H9 (cell line): Measurements from ENCODE around the gene SRSF2. TPM values are rescaled to one million over a fixed set of nuclear protein-coding genes. Genes with fewer than 3 reads are reported as not detected.
"Not testable (repeated sequence)": the region's sequence is repeated elsewhere in the genome, so short reads cannot be mapped to it uniquely, and the experiment has no call there.

Experiments
- DNase-seq: peaks from one replicate; pipeline ENCODE4 v3.0.0-alpha.2; 2017
- H2AFZ ChIP-seq: one replicate; pipeline ENCODE4 v1.6.1; 2013; ENCODE audit warnings: mild to moderate bottlenecking, low read length, control low read depth, moderate library complexity
- H2AK5ac ChIP-seq: 2 replicates; pipeline ENCODE4 v1.6.1; 2013; ENCODE audit warnings: low read length, control low read depth, mixed read lengths; ENCODE audit not compliant: insufficient read length
- H2BK120ac ChIP-seq: one replicate; pipeline ENCODE4 v1.6.1; 2013; ENCODE audit warnings: low read depth, mild to moderate bottlenecking, low read length, control low read depth, inconsistent platforms; ENCODE audit not compliant: poor library complexity, severe bottlenecking
- H2BK12ac ChIP-seq: 2 replicates; pipeline ENCODE4 v1.6.1; 2013; ENCODE audit warnings: low read length, control low read depth, mixed read lengths, low read depth; ENCODE audit not compliant: insufficient read length
- H2BK15ac ChIP-seq: 2 replicates; pipeline ENCODE4 v1.6.1; 2013; ENCODE audit warnings: low read depth, low read length, control low read depth
- H2BK20ac ChIP-seq: one replicate; pipeline ENCODE4 v1.6.1; 2013; ENCODE audit warnings: low read depth, mild to moderate bottlenecking, low read length, control low read depth, inconsistent platforms; ENCODE audit not compliant: poor library complexity, severe bottlenecking
- H2BK5ac ChIP-seq: 2 replicates; pipeline ENCODE4 v1.6.1; 2013; ENCODE audit warnings: low read length, control low read depth, mixed read lengths; ENCODE audit not compliant: insufficient read length
- H3K14ac ChIP-seq: 2 replicates; pipeline ENCODE4 v1.6.1; 2013; ENCODE audit warnings: low read length, control low read depth; ENCODE audit not compliant: insufficient read depth
- H3K18ac ChIP-seq: 2 replicates; pipeline ENCODE4 v1.6.1; 2013; ENCODE audit warnings: low read depth, mild to moderate bottlenecking, mixed read lengths, low read length, control low read depth; ENCODE audit not compliant: insufficient read length
- H3K23ac ChIP-seq: 2 replicates; pipeline ENCODE4 v1.6.1; 2013; ENCODE audit warnings: low read length, control low read depth, mixed read lengths, low read depth; ENCODE audit not compliant: insufficient read length
- H3K23me2 ChIP-seq: 2 replicates; pipeline ENCODE4 v1.6.1; 2013; ENCODE audit warnings: low read depth, mild to moderate bottlenecking, mixed read lengths, low read length, control low read depth; ENCODE audit not compliant: insufficient read length, poor library complexity, severe bottlenecking
- H3K27ac ChIP-seq: 2 replicates; pipeline ENCODE4 v1.5.1; 2013; ENCODE audit warnings: low read length, control low read depth, mixed read lengths, low read depth; ENCODE audit not compliant: insufficient read length
- H3K27me3 ChIP-seq: 2 replicates; pipeline ENCODE4 v1.6.1; 2013; ENCODE audit warnings: low read length, control low read depth, inconsistent platforms; ENCODE audit not compliant: insufficient read depth
- H3K4ac ChIP-seq: 2 replicates; pipeline ENCODE4 v1.6.1; 2013; ENCODE audit warnings: low read depth, mild to moderate bottlenecking, control low read depth, inconsistent platforms, low read length, moderate library complexity
- H3K4me1 ChIP-seq: 2 replicates; pipeline ENCODE4 v1.6.1; 2013; ENCODE audit warnings: low read length, control low read depth, inconsistent platforms; ENCODE audit not compliant: insufficient read depth
- H3K4me2 ChIP-seq: 2 replicates; pipeline ENCODE4 v1.6.1; 2013; ENCODE audit warnings: low read length, control low read depth, mixed read lengths; ENCODE audit not compliant: insufficient read length, insufficient read depth
- H3K56ac ChIP-seq: 2 replicates; pipeline ENCODE4 v1.6.1; 2013; ENCODE audit warnings: low read depth, mild to moderate bottlenecking, mixed read lengths, low read length, control low read depth; ENCODE audit not compliant: insufficient read length
- H3K79me1 ChIP-seq: 2 replicates; pipeline ENCODE4 v1.6.1; 2013; ENCODE audit warnings: low read depth, mild to moderate bottlenecking, moderate library complexity, low read length, control low read depth, inconsistent platforms; ENCODE audit not compliant: insufficient read depth, poor library complexity, severe bottlenecking
- H3K79me2 ChIP-seq: 2 replicates; pipeline ENCODE4 v1.6.1; 2013; ENCODE audit warnings: low read length, control low read depth, inconsistent platforms; ENCODE audit not compliant: insufficient read depth
- H3K9ac ChIP-seq: 2 replicates; pipeline ENCODE4 v1.6.1; 2013; ENCODE audit warnings: low read length, control low read depth, mixed read lengths; ENCODE audit not compliant: insufficient read length; ENCODE audit errors: extremely low read depth
- H3K9me3 ChIP-seq: one replicate; pipeline ENCODE4 v1.6.1; 2013; ENCODE audit warnings: low read depth, low read length, inconsistent platforms; ENCODE audit not compliant: control insufficient read depth
- H3T11ph ChIP-seq: one replicate; pipeline ENCODE4 v1.6.1; 2013; ENCODE audit warnings: mild to moderate bottlenecking, low read length, control low read depth, inconsistent platforms
- H4K20me1 ChIP-seq: one replicate; pipeline ENCODE4 v1.6.1; 2013; ENCODE audit not compliant: control insufficient read depth, insufficient read length, insufficient read depth
- H4K5ac ChIP-seq: 2 replicates; pipeline ENCODE4 v1.6.1; 2013; ENCODE audit warnings: low read depth, mild to moderate bottlenecking, mixed read lengths, low read length, control low read depth; ENCODE audit not compliant: insufficient read length
- H4K8ac ChIP-seq: replicated peaks from 2 replicates; pipeline ENCODE4 v1.6.1; 2013; ENCODE audit warnings: low read length, control low read depth, mixed read lengths, low read depth; ENCODE audit not compliant: insufficient read length
- H4K91ac ChIP-seq: 2 replicates; pipeline ENCODE4 v1.6.1; 2013; ENCODE audit warnings: low read depth, mild to moderate bottlenecking, moderate library complexity, mixed read lengths, low read length, control low read depth; ENCODE audit not compliant: insufficient read length
- H3K27ac Mint-ChIP-seq, 3 experiments: 2 replicates in 2 of 3; 3 replicates in 1 of 3; pipeline ENCODE4 v1.8.0; 2020 to 2021; ENCODE audit warnings: mixed read lengths in 3 of 3, mild to moderate bottlenecking in 1 of 3, moderate library complexity in 1 of 3
- H3K27me3 Mint-ChIP-seq: 2 replicates; pipeline ENCODE4 v1.8.0; 2021; ENCODE audit warnings: low read depth, mild to moderate bottlenecking, moderate library complexity, mixed read lengths
- H3K36me3 Mint-ChIP-seq, 3 experiments: 2 replicates in 2 of 3; 3 replicates in 1 of 3; pipeline ENCODE4 v1.8.0; 2020 to 2021; ENCODE audit warnings: low read depth in 3 of 3, mixed read lengths in 3 of 3; ENCODE audit not compliant: insufficient read depth in 1 of 3
- H3K4me1 Mint-ChIP-seq, 2 experiments: 2 replicates each; pipeline ENCODE4 v1.8.0; 2020; ENCODE audit warnings: mixed read lengths in 2 of 2
- H3K4me3 Mint-ChIP-seq, 2 experiments: 2 replicates in 1 of 2; 3 replicates in 1 of 2; pipeline ENCODE4 v1.8.0; 2020 to 2021; ENCODE audit warnings: mild to moderate bottlenecking in 2 of 2, mixed read lengths in 2 of 2, moderate library complexity in 1 of 2
- H3K9me3 Mint-ChIP-seq, 2 experiments: 2 replicates in 1 of 2; 3 replicates in 1 of 2; pipeline ENCODE4 v1.8.0; 2020; ENCODE audit warnings: mild to moderate bottlenecking in 2 of 2, mixed read lengths in 2 of 2, moderate library complexity in 1 of 2
- WGBS: extraction: QIAGEN DNeasy Blood & Tissue Kit; methylation state at CpG from one replicate; pipeline ENCODE4 v1.1.7; 2013; ENCODE audit warnings: missing lambda C conversion rate, low lambda C conversion rate, mixed read lengths; ENCODE audit not compliant: insufficient read length; ENCODE audit errors: extremely low coverage; 5-methylcytosine and 5-hydroxymethylcytosine counted together
- total RNA-seq: library from RNA; stranded (reverse); gene quantifications from 2 replicates; pipeline ENCODE4 v1.2.1, GENCODE V29; 2021

The SRSF2 gene
- total RNA-seq, 1 experiment from 2014 or later, result 578 TPM

- H3K23me2 ChIP-seq, H3K9me3 Mint-ChIP-seq, H3K9ac ChIP-seq, H2BK5ac ChIP-seq, H2AK5ac ChIP-seq, H3K14ac ChIP-seq, H3T11ph ChIP-seq, H3K27me3 ChIP-seq, H2AFZ ChIP-seq, H3K79me1 ChIP-seq, H3K27ac ChIP-seq, H2BK20ac ChIP-seq, H4K91ac ChIP-seq, H3K23ac ChIP-seq, H2BK15ac ChIP-seq, H3K4me2 ChIP-seq, H3K9me3 ChIP-seq, H3K4me1 ChIP-seq, H4K20me1 ChIP-seq, H3K4ac ChIP-seq, H3K18ac ChIP-seq, H2BK12ac ChIP-seq, DNase-seq, H2BK120ac ChIP-seq, H4K5ac ChIP-seq, H3K4me3 Mint-ChIP-seq, H4K8ac ChIP-seq, H3K27me3 Mint-ChIP-seq, H3K56ac ChIP-seq: not testable (repeated sequence)
- Mint-ChIP-seq H3K4me1 (peaks cover 23 to 29% of the 10 kb centered on the region in 2 experiments), H3K36me3 (peaks cover 39 to 66% (median 45%) of the 10 kb centered on the region in 3 experiments), H3K27ac (peak overlapping the region in 1 of 3 experiments; percentile 74; a peak in 2 of 7 replicates)
- H3K79me2 ChIP-seq, result peaks cover 22% of the 10 kb centered on the region; the same call in 1 of the 2 replicates
- WGBS, result no CpG with 5 or more reads among the region's 13 CpGs
Observed at GRCh38 chr17:76731800-76732733, 5.1 kb downstream of the SRSF2 start.
